Choroid plexus epithelial cell (primary cell): Measurements from ENCODE around the gene MLLT3.

Experiments used
- DNase-seq: peaks from one replicate; pipeline ENCODE4 v3.0.0-alpha.2; 2010; ENCODE audit warnings: low read depth
- H3K4me3 ChIP-seq: 2 replicates; pipeline ENCODE4 v1.5.1; 2011; ENCODE audit warnings: low read depth, mild to moderate bottlenecking, control low read depth, low read length, moderate library complexity
- TF ChIP-seq, protein P1 (sequence below): conservative IDR thresholded peaks from 2 replicates; pipeline ENCODE4 v1.5.1; 2011; ENCODE audit warnings: low read depth, mild to moderate bottlenecking, control low read depth, inconsistent platforms, low read length, moderate library complexity

Gene MLLT3

DNA sequence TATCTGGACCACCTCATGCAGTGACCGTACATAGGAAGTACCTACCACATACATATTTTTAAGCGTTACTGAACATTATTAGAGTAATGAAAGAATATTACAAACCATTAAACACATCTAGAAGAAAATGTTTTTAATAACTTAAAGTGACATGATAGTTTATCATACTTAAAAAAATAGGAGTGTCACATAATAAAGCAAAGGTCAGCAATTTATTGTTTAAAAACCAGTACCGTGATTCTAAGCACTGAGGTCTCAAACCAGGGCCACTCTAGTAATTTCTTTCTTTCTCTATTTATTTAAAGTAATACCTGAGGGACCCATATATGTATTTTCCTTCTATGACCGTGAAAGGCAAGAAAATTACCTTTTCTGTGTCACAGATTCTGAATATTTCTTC is 216.0 kb downstream of the MLLT3 start:
- DNase-seq = no peak
- TF ChIP-seq, protein P1, sequence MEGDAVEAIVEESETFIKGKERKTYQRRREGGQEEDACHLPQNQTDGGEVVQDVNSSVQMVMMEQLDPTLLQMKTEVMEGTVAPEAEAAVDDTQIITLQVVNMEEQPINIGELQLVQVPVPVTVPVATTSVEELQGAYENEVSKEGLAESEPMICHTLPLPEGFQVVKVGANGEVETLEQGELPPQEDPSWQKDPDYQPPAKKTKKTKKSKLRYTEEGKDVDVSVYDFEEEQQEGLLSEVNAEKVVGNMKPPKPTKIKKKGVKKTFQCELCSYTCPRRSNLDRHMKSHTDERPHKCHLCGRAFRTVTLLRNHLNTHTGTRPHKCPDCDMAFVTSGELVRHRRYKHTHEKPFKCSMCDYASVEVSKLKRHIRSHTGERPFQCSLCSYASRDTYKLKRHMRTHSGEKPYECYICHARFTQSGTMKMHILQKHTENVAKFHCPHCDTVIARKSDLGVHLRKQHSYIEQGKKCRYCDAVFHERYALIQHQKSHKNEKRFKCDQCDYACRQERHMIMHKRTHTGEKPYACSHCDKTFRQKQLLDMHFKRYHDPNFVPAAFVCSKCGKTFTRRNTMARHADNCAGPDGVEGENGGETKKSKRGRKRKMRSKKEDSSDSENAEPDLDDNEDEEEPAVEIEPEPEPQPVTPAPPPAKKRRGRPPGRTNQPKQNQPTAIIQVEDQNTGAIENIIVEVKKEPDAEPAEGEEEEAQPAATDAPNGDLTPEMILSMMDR = no peak
- H3K4me3 ChIP-seq = no peak overlapping the region

DNA sequence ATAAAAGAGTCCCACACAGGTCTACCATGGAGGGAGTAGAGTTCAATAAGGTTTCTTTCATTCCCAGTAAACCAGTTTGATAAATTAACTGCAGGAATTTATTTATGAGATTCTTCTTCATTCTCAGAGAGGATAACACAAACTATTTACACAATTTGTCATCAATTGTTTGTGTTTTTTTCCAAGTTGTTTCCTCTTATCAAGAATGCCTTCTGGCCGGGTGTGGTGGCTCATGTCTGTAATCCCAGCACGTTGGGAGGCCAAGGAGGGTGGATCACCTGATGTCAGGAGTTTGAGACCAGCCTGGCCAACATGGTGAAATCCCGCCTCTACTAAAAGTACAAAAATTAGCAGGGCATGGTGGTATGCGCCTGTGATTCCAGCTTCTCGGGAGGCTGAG is 216.7 kb downstream of the MLLT3 start:
- TF ChIP-seq, protein P1 = no peak
- no peak for DNase-seq
- H3K4me3 ChIP-seq = no peak overlapping the region

DNA sequence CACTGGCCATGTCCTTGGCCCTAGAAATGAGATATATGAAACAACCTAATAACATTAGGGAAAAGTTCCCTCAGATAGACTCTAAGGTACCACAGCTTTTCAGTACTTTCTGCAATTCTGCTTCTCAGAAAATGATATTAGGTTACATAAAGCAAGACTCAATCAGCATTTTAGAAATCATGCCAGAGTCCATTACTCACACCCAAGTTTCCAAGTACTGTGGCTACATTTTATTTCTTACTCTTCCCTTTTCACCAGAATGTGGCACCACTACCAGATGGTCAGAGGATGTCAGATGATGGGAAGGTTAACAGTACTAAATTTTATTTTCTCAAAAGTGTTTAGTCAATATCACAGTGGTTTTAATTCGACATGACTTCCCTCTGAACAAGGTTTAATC is 217.2 kb downstream of the MLLT3 start:
- no peak for DNase-seq
- TF ChIP-seq, protein P1 = no peak
- no peak overlapping the region for H3K4me3 ChIP-seq

DNA sequence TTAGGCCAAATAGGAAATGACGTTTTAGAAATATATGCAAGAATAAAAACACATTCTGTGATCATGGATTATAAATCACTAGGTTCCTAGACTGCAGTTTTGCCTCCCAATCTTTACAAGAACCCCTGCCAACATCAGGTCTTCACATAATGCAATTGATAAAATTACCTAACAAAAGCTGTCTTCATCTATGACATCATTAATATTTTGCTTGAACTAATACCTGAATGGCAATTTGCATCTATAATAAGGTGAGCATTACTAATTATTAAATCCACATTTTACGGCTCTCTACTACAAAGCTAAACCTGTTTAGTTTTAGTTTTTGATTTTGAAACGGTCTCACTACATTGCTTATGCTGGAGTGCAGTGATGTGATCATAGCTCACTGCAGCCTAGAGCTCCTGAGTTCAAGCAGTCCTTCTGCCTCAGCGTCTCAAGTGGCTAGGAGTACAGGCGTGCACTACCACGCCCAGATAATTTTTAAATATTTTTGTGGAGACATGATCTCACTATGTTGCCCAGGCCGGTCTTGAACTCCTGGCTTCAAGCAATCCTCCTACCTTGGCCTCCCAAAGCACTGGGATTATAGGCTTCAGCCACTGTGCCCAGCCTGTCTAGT is 218.0 kb downstream of the MLLT3 start:
- TF ChIP-seq, protein P1 = no peak
- no peak overlapping the region for H3K4me3 ChIP-seq
- no peak for DNase-seq

DNA sequence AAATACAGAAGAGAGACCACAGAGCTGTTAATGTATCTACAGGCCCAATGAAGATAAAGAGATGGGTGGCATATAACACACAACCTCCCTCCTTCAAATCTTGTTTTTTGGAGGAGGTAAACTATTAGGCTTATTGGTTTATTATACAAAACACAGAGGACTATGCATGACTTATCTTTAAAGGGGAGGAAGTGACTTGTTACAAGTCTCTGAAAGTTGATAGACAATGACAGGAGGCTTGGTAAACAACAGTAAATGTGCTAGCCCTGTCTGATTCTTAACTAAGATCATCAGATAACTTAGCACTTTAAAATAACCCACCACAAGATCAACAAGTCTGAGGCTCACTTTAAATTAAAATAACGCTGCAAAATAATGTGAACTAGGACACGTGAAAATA is 219.0 kb downstream of the MLLT3 start:
- TF ChIP-seq, protein P1 = no peak
- H3K4me3 ChIP-seq = no peak overlapping the region
- DNase-seq = no peak

DNA sequence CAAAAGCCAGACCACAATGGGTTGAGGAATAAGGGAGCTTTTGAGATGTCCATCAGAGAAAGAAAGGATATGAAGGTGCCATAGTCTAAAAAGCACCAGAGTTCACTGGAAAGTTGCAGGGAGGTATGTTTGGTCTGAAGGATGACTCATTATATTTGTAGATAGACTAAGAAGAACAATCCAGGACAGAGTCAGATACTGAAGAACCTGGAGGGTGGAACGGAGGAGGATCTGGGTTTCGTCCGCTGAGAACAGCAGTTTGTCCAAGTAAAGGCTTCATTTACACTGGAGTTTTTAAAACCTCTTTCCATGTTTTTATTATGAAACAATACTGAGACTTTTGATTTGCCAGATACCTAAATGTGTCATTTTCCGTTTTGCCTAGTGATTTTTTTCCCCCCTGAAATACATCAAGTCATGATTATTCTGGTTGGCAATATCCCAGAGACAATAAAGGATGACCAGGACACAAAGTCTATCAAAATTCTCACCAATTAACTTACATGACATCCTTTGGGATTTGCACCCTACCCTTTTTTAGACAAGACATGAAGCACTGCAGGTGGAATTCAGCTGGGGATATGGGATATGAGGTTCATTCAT is 219.9 kb downstream of the MLLT3 start:
- DNase-seq = peak; percentile 24
- TF ChIP-seq, protein P1 = no peak
- no peak overlapping the region for H3K4me3 ChIP-seq
